DMS 273 treated with DMSO at 0.1 percent for 48 hours (cell line): ENCODE measurements around the gene SYNE1.
"Not testable (repeated sequence)": the region's sequence is repeated elsewhere in the genome, so short reads cannot be mapped to it uniquely, and the experiment has no call there.

Source experiments
- DNase-seq: peaks from one replicate; lab custom pipeline; 2025; lab: John Stamatoyannopoulos, UW

The SYNE1 gene

DNA sequence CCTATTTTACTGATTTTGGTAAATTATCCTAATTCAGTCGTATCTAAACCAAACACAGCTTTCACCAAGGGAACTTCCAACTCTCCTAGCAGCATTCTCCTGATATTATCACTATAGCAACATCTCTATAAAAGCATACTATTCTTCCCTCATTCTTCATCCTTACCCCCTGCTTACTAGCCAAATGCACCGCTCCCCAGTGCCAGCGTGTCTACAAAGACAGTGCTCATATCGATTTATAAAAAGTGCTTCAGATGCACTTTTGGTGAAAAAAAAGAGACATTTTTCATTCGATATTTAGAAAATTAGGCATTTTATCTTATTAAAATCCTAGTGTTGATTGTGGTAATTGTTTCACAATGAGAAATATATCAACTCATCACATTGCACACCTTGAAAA is 74.0 kb downstream of the SYNE1 start:
- no peak for DNase-seq

DNA sequence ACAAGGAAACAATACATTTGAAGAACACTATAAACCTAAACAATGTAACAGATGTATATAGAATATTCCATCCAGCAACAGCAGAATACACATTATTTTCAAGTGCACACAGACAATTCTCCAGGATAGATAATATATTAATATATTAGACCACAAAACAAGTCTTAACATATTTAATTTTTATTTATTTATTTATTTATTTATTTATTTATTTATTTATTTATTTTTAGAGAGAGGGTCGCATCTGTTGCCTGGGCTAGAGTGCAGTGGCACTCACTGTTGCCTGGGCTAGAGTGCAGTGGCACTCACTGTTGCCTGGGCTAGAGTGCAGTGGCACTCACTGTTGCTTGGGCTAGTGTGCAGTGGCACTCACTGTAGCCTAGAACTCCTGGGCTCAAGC is 78.4 kb downstream of the SYNE1 start:
- not testable (repeated sequence) for DNase-seq

DNA sequence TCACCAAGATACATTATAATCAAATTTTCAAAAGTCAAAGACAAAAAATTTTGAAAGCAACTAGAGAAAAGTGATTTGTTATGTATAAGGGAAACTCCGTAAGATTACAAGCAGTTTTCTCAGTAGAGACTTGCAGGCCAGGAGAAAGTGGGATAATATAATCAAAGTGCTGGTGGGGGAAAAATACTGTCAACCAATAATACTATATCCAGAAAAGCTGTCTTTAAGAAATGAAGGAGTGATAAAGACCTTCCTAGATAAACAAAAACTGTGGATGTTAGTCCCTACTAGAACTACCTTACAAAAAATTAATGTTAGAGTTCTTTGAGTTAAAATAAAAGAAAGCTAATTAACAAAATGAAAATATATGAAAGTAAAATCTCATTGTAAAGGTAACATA is 79.7 kb downstream of the SYNE1 start:
- DNase-seq = no peak

DNA sequence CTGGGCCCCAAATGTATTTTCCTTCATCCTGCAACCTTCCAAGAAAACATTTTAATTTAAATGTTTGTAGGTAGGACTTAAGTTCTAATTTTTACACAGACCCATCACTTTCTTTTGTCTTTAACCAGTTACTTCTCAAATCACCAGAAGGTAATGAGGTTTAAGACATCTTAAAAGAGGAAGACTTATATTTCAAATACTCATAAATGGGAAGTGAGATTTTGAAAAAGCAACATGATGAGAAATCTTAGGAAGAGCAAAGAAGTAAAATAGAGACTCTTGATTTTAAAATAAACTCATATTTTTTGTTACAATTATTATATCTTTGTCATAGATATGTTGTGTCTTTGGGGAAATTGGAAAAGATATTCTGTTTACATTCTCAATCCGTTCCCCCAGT is 82.3 kb downstream of the SYNE1 start:
- DNase-seq = no peak

DNA sequence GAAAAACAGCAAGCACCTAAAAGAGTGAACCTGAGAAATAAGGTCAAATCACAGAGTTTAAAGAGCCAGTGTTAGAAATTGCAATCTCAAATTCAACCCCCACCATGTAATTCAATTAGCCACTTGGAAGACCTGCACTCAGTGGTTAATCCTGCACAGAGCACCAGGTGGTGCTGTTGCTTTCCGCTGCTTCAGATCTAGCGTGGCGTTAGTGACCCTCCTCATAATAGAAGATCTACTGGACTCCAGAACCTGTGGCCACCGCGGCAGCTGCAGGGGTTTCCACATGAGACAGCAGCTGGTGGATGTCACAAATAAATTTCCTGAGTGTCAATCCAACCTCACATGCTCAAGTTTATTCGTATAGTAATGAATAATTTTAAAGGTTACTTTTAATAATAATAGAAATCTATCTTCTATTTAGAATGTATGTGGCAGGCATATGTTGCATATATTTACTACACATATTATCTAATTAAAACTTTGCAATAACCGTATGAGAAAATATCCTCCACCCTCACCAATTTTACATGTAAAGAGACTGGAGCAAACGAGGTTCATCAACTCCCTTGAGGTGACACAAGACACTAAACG is 84.4 kb downstream of the SYNE1 start:
- peak; percentile 1 for DNase-seq

DNA sequence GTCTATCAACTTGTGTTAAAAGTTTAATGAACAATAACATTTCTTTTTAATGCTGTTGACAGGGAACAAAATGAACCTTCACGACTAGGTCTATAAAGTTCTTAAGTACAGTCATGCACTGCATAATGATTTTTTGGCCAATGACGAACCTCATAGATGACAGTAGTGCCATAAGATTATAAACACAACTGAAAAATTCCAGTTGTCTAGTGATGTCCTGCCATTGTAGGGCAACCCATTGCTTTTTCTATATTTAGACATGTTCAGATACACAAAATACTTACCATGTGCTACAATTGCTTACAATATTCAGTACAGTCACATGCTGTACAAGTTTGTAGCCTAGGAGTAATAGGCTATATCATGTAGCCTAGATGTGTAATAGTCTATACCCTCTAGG is 93.6 kb downstream of the SYNE1 start:
- no peak for DNase-seq

DNA sequence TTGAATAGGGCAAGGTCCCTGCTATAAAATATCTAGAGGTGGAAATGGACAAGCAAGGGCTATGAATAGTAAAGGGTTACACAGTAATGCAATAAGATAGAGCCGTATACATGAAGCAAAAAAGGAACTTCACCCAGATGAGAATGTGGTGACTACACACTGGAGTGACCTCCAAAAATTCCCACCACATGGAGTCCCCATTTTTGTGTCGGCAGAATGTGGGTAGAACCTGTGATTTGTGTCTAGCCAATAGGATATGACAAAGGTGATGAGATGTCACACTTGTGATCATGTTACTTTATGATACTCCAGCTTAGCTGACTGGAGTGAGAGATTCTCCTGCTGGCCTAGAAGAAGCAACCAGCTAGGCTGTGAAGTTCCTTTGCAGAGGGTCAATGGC is 96.8 kb downstream of the SYNE1 start:
- DNase-seq = no peak

DNA sequence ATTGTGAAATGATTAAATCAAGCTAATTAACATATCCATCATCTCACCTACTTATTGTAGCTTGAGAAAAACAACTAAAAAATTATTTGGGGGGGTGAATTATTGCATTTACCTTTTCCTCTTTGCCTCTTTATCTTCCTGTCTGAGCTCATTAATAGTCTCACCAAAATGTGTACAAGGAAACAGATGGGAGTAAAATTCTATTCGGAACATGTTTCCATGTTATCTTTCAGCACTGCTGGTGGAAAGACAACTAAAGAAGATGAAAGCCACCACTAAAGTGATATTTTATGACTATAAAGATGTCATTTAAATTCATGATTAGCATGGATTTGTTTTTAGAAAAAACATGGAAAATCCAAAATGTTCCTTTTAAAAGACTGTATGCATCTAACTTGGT is 102.6 kb downstream of the SYNE1 start:
- DNase-seq = no peak

DNA sequence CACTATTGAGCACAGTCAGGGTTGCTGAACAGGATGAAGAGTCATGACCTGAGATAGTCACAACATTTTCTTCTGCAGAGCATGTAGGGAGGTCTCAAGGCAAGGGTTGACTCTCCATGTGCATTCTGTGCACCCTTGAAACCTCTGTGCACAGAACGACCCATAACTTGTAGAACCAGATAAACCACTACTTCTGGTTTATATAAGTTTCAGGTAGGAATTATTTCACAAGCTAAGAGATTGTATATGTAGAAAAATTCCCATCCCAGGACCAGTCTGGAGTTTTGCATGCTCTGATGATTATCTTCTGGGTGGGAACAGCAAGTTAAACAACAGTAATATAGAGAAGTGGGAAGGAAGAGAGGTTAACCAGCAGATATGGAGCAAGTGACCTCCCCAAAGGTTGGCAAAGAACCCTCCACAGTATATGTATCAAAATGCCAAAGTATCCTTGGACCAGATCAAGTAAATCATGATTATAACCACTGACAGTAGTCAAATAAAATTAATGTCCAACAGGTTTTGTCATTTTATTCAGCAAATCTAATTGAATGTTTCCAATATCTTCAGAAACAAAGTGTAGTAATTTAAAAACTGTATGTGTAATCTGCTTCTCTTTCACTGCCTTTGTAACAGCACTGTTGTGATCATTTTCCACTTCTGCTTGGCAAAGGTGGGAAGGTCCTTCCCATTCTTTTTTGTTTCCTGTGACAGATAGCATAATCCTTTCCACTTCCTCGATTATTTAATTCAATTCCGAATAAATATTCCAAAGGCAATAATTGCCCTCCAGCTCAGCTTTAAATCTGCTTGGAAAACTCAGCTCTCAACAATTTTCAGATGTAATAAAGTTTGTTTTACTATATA is 104.4 kb downstream of the SYNE1 start:
- no peak for DNase-seq

DNA sequence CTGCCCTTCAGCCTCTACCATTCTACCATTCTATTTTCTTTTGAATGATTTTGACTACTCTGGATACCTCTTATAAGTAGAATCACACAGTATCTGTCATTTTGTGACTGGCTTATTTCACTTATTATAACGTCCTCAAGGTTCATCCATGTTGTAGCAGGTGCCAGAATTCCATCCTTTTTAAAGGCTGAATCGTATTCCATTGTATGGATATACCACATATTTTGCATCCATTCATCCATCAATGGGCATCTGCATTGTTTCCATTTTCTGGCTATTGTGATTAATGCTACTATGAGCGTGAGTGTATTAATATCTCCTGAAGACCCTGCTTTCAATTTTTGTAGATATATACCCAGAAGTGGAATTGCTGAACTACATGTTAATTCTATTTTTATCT is 105.5 kb downstream of the SYNE1 start:
- DNase-seq = no peak

DNA sequence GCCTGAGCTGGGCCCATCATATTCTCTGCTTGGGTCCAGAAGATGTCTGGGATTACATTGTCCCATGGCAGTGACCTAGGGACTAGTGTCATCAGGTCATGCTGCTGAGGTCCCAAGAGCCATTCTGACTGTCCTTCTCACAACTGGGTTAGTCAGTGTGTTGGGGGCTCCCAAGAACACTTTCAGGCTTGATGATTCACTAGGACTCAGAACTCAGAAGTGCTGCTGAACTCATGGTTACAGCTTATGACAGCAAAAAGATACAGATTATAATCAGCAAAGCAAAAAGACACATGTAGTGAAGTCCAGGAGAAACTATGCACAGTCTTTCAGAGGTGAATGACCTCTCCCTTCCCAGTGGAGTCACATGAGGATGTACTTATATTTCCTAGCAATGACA is 107.8 kb downstream of the SYNE1 start:
- no peak for DNase-seq

DNA sequence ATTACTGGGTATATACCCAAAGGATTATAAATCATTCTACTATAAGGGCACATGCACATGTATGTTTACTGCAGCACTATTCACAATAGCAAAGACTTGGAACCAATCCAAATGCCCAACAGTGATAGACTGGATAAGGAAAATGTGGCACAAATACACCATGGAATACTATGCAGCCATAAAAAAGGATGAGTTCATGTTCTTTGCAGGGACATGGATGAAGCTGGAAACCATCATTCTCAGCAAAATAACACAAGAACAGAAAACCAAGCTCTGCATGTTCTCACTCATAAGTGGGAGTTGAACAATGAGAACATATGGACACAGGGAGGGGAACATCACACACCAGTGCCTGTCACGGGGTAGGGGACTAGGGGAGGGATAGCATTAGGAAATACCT is 123.0 kb downstream of the SYNE1 start:
- DNase-seq = not testable (repeated sequence)

DNA sequence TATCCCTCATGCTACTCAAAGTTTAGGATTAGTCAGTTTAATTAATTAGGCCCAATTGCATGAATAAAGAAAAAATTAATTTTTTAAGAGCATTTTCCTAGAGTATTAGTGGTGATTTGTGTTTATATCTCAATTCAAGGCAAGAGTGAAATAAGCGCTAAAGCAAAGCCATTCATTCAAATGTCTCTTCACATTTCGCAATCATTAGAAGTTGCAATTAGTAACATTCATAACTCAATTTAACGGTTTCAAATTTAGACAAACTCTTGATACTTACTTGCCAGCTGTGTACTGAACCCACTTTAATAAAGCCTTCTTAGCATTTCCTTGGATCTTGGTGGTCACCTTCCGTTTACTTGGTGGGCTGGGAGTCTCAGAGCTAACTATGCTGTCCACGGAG is 127.2 kb downstream of the SYNE1 start:
- DNase-seq = no peak

DNA sequence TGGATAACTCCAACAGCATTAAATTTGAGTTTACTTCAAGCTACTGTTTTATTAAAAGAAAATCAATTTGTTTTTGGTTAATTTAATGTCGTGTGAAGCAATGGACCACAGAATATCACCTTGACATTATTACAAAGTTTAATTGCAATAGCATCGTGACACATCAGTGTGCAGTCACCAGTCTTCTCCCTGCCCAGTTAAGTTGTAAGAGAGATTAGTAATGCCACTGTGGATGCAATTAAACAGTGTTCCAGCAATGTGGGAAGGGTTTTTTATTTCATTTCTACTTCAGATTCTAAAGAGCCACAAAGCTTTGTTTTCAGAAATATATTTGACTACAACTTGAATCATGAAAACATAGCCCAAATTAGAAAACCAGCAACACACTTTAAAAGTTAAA is 128.7 kb downstream of the SYNE1 start:
- DNase-seq = no peak

DNA sequence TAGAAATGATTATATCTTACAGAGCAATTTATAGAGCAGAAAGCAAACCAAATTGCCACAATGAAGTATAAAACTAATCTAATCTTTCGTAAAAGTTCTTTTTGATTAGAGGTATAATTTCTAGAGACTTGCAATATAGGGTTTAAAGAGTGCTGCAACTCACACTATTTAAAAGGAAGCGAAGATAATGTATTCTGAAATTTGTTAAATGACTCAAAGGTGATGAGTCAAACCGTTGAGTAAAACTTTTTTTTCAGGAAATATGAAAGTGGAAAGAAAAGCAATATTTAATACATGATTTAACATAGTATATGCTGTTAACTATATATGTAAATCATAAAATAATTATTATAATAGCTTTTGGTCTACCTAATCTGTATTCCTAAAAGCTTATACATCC is 133.6 kb downstream of the SYNE1 start:
- DNase-seq = no peak

DNA sequence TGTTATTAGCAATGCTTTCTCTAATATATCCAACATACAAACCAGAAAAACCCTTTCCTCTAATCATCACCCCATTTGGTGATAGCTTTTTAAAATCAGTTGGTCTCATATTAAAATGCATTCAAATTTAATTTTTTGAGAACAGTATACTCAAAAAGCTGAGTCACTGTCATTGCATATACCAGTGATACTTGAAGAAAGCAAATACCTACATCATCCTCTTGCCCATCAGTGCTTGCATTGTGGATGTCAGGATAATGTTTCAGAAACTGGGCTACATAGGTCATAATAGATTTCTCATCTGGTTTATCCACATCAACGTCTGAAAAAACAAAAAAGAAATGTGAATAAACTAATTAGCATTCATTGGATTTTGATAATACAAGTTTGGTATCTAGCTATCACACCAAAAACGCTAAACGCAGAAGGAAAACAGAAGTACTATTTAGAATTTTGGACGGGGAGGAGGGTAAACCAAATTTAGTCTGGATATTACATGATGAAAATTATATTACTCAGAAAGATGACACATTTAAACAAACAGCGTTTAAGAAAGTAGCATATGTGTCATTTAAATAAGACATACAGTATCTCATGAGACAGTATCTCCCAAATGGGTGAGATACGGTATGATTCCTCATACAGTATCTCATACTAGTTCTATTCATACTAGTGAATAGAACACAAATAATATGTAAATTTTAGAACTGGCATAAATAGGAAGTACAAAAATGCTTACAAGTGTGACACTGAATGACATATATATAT is 134.6 kb downstream of the SYNE1 start:
- DNase-seq = no peak

DNA sequence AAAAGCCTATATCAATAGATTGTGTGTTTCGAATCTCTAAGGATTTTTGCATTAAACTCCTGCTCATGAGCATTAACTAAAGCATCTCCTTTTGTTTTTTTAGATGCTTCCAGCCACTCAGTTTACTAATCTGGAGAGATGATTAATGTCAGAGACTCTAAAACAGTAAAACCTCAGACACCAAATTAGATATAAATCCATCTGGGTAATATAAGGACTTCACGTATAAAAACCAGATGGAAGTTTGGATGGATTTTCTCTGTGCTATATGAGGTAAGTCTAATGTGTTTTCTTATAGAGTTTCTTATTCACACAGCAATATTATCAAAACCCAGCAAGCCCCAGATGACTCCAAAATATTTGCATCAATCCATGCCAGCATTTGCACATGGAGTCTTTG is 137.2 kb downstream of the SYNE1 start:
- no peak for DNase-seq

DNA sequence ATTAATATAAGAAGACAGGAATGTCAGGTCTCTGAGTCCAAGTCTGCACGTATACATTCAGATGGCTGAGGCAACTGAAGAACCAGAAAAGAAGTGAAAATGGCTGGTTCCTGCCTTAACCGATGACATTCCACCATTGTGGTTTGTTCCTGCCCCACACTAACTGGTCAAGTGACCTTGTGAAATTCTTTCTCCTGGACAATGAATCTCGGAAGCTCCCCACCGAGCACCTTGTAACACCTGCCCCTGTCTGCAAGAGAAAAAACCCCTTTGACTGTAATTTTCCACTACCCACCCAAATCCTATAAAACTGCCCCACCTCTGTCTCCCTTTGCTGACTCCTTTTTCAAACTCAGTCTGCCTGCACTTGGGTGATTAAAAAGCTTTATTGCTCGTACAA is 140.4 kb downstream of the SYNE1 start:
- no peak for DNase-seq

DNA sequence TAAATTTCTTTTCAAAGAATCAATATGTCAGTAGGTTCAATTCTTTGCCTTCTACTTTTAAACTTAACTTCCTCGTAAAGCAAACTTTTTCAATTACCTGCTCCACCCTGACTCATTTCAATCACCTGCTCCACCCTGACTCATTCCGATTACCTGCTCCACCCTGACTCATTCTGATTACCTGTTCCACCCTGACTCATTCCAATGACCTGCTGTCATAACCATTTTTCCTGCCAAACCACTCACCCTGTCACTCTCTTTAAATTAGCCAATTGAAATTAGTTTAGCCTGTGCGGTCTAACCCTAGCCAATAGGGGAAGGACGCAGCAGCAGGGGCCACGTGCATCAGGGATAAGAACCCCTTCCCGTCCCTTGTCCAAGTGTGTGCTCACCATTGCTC is 141.7 kb downstream of the SYNE1 start:
- not testable (repeated sequence) for DNase-seq

DNA sequence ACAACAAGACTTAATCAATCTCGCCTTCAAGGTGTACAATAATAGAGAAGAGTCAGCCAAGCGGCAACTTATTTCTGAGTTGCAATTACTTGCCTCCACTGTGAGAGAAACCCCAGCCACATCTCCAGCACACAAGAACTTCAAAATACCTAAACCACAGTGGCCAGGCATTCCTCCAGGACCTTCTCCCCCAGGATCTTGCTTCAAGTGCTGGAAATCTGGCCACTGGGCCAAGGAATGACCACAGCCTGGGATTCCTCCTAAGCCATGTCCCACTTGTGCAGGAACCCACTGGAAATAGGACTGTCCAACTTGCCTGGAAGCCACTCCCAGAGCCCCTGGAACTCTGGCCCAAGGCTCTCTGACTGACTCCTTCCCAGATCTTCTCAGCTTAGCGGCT is 144.9 kb downstream of the SYNE1 start:
- not testable (repeated sequence) for DNase-seq

DNA sequence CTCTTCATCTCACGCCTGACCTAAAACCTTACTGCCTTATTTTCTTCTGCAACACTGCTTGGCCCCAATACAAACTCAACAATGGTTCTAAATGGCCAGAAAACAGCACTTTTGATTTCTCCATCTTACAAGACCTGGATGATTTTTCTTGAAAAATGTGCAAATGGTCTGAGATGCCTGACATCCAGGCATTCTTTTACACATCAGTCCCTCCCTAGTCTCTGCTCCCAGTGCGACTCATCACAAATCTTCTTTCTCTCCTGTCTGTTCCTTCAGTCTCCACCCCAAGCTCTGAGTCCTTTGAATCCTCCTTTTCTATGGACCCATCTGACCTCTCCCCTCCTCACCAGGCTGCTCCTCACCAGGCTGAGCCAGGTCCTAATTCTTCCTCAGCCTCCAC is 145.7 kb downstream of the SYNE1 start:
- not testable (repeated sequence) for DNase-seq

DNA sequence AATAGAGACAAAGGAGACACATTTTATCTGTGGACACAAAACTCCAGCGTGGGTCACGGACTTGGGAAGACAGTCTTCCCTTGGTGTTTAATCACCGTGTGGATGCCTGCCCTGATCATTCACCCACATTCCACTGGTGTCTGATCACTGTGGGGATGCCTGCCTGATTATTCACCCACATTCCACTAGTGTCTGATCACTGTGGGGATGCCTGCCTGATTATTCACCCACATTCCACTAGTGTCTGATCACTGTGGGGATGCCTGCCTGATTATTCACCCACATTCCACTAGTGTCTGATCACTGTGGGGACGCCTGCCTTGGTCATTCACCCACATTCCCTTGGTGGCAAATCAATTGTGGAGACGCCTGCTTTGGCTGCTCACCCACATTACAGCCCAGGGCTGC is 146.2 kb downstream of the SYNE1 start:
- not testable (repeated sequence) for DNase-seq

DNA sequence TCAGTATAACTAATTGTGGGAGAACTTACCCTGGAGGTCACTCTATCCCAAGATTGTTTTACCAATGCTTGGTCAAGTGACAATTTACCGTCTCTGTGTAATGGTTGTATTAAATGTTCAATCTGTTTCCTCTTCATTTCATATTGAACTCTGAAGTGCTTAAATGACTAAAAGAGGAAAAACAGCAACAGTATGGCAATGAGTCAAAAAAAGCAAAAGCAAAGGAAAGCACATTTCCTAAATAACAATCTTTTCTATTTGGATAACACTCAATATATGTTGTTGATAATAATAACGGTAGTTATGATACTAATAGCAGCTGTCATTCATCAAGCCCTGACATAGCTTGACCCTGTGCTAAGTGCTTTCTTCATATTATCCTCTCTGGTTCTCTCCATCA is 152.4 kb downstream of the SYNE1 start:
- no peak for DNase-seq
